ENCODE results near the gene NXF3.
"Not testable (repeated sequence)": the region's sequence is repeated elsewhere in the genome, so short reads cannot be mapped to it uniquely, and the experiment has no call there.

NXF3 gene

GRCh38 chrX:103033371-103033770, 59.6 kb downstream of the NXF3 start:
- DNase-seq, result not testable (repeated sequence)
